Large intestine (tissue), 3 donors: ENCODE data around the gene OR51B2. TPM values are rescaled to one million over a fixed set of nuclear protein-coding genes. Genes with fewer than 3 reads are reported as not detected.
"Not testable (repeated sequence)": the region's sequence is repeated elsewhere in the genome, so short reads cannot be mapped to it uniquely, and the experiment has no call there.

ENCODE experiments used
- DNase-seq, 2 donors: peaks; one replicate each; pipeline versions ENCODE4 v3.0.0 to v3.0.0-alpha.2; 2013
- H3K27ac ChIP-seq: one replicate; pipeline ENCODE4 v1.5.1; 2013; ENCODE audit warnings: low read length
- H3K27me3 ChIP-seq: 2 replicates; pipeline ENCODE4 v1.6.1; 2013; ENCODE audit warnings: low read length; ENCODE audit not compliant: control insufficient read depth, insufficient read depth
- H3K36me3 ChIP-seq: 2 replicates; pipeline ENCODE4 v1.6.1; 2013; ENCODE audit warnings: low read length; ENCODE audit not compliant: control insufficient read depth, insufficient read depth
- H3K4me1 ChIP-seq: one replicate; pipeline ENCODE4 v1.6.1; 2013; ENCODE audit warnings: low read length; ENCODE audit not compliant: control insufficient read depth, insufficient read depth
- H3K4me3 ChIP-seq: one replicate; pipeline ENCODE4 v1.5.1; 2013; ENCODE audit warnings: low read length
- H3K9me3 ChIP-seq: one replicate; pipeline ENCODE4 v1.6.1; 2013; ENCODE audit warnings: mild to moderate bottlenecking, low read depth, low read length, moderate library complexity; ENCODE audit not compliant: control insufficient read depth
- WGBS: methylation state at CpG from one replicate; pipeline ENCODE4 v1.1.5; 2013; ENCODE audit warnings: low lambda C conversion rate; ENCODE audit not compliant: insufficient coverage; 5-methylcytosine and 5-hydroxymethylcytosine counted together
- polyA plus RNA-seq: library from polyadenylated mRNA; unstranded; fragments of 120-200 nt; gene quantifications from one replicate; pipeline ENCODE4 v1.2.1, GENCODE V29; 2013

Gene OR51B2
- polyA plus RNA-seq, 1 donor: not detected

DNA sequence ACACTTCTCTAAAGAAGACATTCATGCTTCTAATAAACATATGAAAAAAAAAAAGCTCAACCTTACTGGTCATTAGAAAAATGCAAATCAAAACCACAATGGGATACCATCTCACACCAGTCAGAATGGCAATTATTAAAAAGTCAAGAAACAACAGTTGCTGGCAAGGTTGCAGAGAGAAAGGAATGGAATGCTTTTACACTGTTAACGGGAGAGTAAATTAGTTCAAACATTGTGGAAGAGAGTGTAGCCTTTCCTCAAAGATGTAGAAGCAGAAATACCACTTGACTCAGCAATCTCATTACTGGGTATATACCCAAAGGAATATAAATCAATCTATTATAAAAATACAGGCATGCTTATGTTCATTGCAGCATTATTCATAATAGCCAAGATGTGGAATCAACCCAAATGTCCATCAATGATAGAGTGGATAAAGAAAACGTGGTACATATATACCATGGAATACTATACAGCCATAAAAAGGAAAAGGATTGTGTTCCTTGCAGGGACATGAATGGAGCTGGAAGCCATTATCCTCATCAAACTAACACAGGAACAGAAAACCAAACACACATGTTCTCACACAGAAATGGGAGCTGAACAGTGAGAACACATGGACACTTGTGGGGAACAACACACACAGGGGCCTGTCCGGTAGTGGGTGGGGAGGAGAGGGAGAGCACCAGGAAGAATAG, 10.6 kb downstream of the OR51B2 start:
- not testable (repeated sequence) for H3K9me3 ChIP-seq, H3K4me3 ChIP-seq, DNase-seq, H3K36me3 ChIP-seq, H3K27me3 ChIP-seq, H3K4me1 ChIP-seq, H3K27ac ChIP-seq
- no CpG with 5 or more reads among the region's 3 CpGs for WGBS

- H3K36me3 ChIP-seq: no peaks in the 10 kb centered on the region
- no peak for DNase-seq
- no peak overlapping the region for H3K4me3 ChIP-seq
- no peaks in the 10 kb centered on the region for H3K9me3 ChIP-seq
- no peak overlapping the region for H3K27ac ChIP-seq
- no CpG with 5 or more reads among the region's 1 CpG for WGBS
- no peaks in the 10 kb centered on the region for H3K4me1 ChIP-seq
- H3K27me3 ChIP-seq: no peaks in the 10 kb centered on the region
Measured at GRCh38 chr11:5310423-5310822, 13.7 kb downstream of the OR51B2 start.

- no peaks in the 10 kb centered on the region for H3K36me3 ChIP-seq
- no peak for DNase-seq
Measured at GRCh38 chr11:5307256-5308019, 16.7 kb downstream of the OR51B2 start.

GRCh38 chr11:5304046-5304445, 20.1 kb downstream of the OR51B2 start:
- no peaks in the 10 kb centered on the region for H3K36me3 ChIP-seq
- no peak for DNase-seq
- no peaks in the 10 kb centered on the region for H3K9me3 ChIP-seq
- H3K27ac ChIP-seq: no peak overlapping the region
- no peaks in the 10 kb centered on the region for H3K27me3 ChIP-seq
- H3K4me1 ChIP-seq: no peaks in the 10 kb centered on the region
- H3K4me3 ChIP-seq: no peak overlapping the region
- WGBS: no CpG with 5 or more reads among the region's 1 CpG

More at GRCh38 chr11:5307256-5308019, 16.7 kb downstream of the OR51B2 start:
- H3K27me3 ChIP-seq: no peaks in the 10 kb centered on the region
- WGBS: 20% methylated on average over 1 of the region's 2 CpGs
- no peaks in the 10 kb centered on the region for H3K4me1 ChIP-seq
- no peak overlapping the region for H3K27ac ChIP-seq
- H3K4me3 ChIP-seq: no peak overlapping the region
- no peaks in the 10 kb centered on the region for H3K9me3 ChIP-seq

DNA sequence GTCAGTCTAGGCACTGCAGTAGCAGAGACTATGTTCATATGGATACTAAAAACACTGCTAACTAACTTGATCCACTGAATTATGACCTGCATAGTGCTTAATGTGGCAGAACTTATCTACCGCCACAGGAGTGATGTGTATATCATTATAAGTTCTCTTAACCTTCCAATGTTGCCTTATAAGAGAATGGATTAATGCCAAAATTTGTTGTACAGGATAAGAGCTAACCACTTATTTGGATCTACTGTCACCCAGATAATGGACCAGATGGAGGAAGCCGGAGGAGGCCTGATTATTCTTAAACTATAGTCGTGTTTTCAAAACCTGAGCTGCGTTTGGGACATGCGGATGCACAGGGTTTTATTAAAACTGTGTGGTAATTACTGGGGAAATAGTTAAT, 20.5 kb downstream of the OR51B2 start:
- no peaks in the 10 kb centered on the region for H3K4me1 ChIP-seq
- DNase-seq: no peak
- WGBS: 100% methylated on average over 2 of the region's 5 CpGs

GRCh38 chr11:5301846-5302245, 22.3 kb downstream of the OR51B2 start, which contains the start of gene OR51B4:
TSS of gene OR51B4 (minus strand) at chr11:5301946. CDS start at chr11:5301946, 0 bp downstream.
- no peak for DNase-seq
- Histone ChIP-seq H3K36me3 (no peaks in the 10 kb centered on the region), H3K4me1 (no peaks in the 10 kb centered on the region), H3K27ac (no peak within 1 kb of the TSS), H3K9me3 (no peaks in the 10 kb centered on the region), H3K4me3 (no peak within 1 kb of the TSS), H3K27me3 (no peaks in the 10 kb centered on the region)
- 69% methylated on average over 1 of the region's 2 CpGs for WGBS

More for the DNA sequence above, 20.5 kb downstream of the OR51B2 start:
- Histone ChIP-seq H3K36me3 (no peaks in the 10 kb centered on the region), H3K9me3 (no peaks in the 10 kb centered on the region), H3K27ac (no peak overlapping the region), H3K27me3 (no peaks in the 10 kb centered on the region), H3K4me3 (no peak overlapping the region)

GRCh38 chr11:5300251-5300650, 23.8 kb downstream of the OR51B2 start:
- no peaks in the 10 kb centered on the region for H3K27me3 ChIP-seq
- DNase-seq: no peak
- no CpG with 5 or more reads among the region's 3 CpGs for WGBS

GRCh38 chr11:5298451-5298850, 25.6 kb downstream of the OR51B2 start:
- H3K36me3 ChIP-seq: no peaks in the 10 kb centered on the region
- WGBS: no CpG with 5 or more reads among the region's 1 CpG
- peaks cover 7% of the 10 kb centered on the region for H3K9me3 ChIP-seq
- no peak overlapping the region for H3K4me3 ChIP-seq
- no peaks in the 10 kb centered on the region for H3K4me1 ChIP-seq
- H3K27me3 ChIP-seq: no peaks in the 10 kb centered on the region
- H3K27ac ChIP-seq: no peak overlapping the region
- DNase-seq: no peak

More at GRCh38 chr11:5300251-5300650, 23.8 kb downstream of the OR51B2 start:
- no peak overlapping the region for H3K27ac ChIP-seq
- H3K4me1 ChIP-seq: no peaks in the 10 kb centered on the region
- no peaks in the 10 kb centered on the region for H3K9me3 ChIP-seq
- H3K36me3 ChIP-seq: no peaks in the 10 kb centered on the region
- no peak overlapping the region for H3K4me3 ChIP-seq

DNA sequence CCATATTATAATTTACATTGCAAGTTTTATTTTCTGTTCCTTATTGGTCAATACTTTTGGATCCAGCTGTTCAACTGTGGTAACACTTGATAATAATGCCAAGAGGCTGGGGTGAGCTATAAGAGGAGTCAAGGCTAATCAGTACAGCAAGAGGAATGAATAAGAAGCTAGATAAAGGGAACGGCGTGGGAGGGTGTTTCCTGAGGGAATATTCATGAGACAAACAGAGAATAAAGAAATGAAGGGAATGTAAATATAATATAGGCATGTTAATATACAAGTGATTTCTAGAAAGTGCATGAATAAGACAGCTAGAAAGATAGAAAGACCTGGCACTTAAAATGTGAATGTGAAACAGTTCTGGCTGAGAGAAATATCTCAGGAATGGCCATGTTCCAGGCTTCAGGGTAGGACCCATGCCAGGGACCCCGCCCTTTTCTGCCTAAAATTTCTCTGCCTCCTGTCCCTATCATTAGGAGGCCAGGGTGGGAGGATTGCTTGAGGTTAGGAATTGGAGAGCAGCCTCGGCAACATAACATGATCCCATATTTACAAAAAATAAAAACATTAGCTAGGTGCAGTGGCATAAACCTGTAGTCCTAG, 26.3 kb downstream of the OR51B2 start:
- WGBS: 44% methylated on average over 2 of the region's 4 CpGs
- no peak overlapping the region for H3K4me3 ChIP-seq
- H3K36me3 ChIP-seq: no peaks in the 10 kb centered on the region
- H3K4me1 ChIP-seq: no peaks in the 10 kb centered on the region
- peaks cover 7% of the 10 kb centered on the region for H3K9me3 ChIP-seq
- H3K27me3 ChIP-seq: no peaks in the 10 kb centered on the region
- H3K27ac ChIP-seq: no peak overlapping the region
- no peak for DNase-seq

DNA sequence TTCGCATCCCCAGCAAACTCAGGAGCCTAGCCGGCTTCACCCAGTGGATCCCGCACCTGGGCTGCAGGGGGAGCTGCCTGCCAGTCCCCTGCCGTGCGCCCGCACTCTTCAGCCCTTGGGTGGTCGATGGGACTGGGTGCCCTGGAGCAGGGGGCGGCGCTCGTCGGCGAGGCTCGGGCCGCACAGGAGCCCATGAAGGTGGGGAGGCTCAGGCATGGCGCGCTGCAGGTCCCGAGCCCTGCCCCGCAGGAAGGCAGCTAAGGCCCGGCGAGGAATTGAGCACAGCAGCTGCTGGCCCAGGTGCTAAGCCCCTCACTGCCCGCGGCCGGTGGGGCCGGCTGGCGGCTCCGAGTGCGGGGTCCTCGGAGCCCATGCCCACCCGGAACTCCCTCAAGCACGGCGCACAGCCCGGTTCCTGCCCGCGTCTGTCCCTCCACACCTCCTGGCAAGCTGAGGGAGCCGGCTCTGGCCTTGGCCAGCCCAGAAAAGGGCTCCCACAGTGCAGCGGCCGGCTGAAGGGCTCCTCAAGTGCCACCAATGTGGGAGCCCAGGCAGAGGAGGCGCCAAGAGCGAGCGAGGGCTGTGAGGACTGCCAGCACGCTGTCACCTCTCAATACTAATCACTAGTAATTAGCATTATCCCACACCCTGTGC, 29.6 kb downstream of the OR51B2 start:
- not testable (repeated sequence) for H3K27ac ChIP-seq, H3K36me3 ChIP-seq, H3K4me1 ChIP-seq, H3K27me3 ChIP-seq, H3K4me3 ChIP-seq, H3K9me3 ChIP-seq, DNase-seq
- no CpG with 5 or more reads among the region's 41 CpGs for WGBS
